ENCODE measurements around the gene CMC2.

GRCh38 chr16:81003064-81003463, 3.6 kb downstream of the CMC2 start:
- TF ChIP-seq, protein P1, sequence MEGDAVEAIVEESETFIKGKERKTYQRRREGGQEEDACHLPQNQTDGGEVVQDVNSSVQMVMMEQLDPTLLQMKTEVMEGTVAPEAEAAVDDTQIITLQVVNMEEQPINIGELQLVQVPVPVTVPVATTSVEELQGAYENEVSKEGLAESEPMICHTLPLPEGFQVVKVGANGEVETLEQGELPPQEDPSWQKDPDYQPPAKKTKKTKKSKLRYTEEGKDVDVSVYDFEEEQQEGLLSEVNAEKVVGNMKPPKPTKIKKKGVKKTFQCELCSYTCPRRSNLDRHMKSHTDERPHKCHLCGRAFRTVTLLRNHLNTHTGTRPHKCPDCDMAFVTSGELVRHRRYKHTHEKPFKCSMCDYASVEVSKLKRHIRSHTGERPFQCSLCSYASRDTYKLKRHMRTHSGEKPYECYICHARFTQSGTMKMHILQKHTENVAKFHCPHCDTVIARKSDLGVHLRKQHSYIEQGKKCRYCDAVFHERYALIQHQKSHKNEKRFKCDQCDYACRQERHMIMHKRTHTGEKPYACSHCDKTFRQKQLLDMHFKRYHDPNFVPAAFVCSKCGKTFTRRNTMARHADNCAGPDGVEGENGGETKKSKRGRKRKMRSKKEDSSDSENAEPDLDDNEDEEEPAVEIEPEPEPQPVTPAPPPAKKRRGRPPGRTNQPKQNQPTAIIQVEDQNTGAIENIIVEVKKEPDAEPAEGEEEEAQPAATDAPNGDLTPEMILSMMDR (IDR thresholded peaks at IDR 0.05), result no peak
- TF ChIP-seq POLR2A (IDR thresholded peaks at IDR 0.05), result no peak
- TF ChIP-seq POLR2AphosphoS5 (IDR thresholded peaks at IDR 0.05), result no peak

Measured in sigmoid colon (tissue), 4 donors.